OCI-LY3 (cell line): Measurements from ENCODE around the gene PADI2.

Source experiments
- H2AFZ ChIP-seq: fragments of 200-600, 300-600 bp; shearing (Covaris generic); 2 replicates; pipeline ENCODE4 v1.6.0; 2014; ENCODE audit warnings: antibody characterized with exemption, low read depth, low read length
- H3K27ac ChIP-seq: fragments of 200-600, 300-600 bp; sonication (generic); 2 replicates; pipeline ENCODE4 v1.5.1; 2014; ENCODE audit warnings: mild to moderate bottlenecking, low read length, moderate library complexity, mixed read lengths
- H3K27me3 ChIP-seq: fragments of 200-600, 300-600 bp; sonication (generic); 2 replicates; pipeline ENCODE4 v1.6.1; 2014; ENCODE audit warnings: low read depth, low read length, mixed read lengths
- H3K36me3 ChIP-seq: fragments of 200-600, 300-600 bp; sonication (generic); replicated peaks from 2 replicates; pipeline ENCODE3; 2014; ENCODE audit warnings: low read depth, low read length, mixed read lengths
- H3K4me1 ChIP-seq: fragments of 300-600, 200-600 bp; sonication (generic); 2 replicates; pipeline ENCODE4 v1.6.1; 2014; ENCODE audit warnings: low read length, mixed read lengths
- H3K4me2 ChIP-seq: fragments of 200-600, 300-600 bp; sonication (generic); 2 replicates; pipeline ENCODE4 v1.6.1; 2014; ENCODE audit warnings: low read length, mixed read lengths
- H3K4me3 ChIP-seq: fragments of 300-600, 200-600 bp; sonication (generic); 2 replicates; pipeline ENCODE4 v1.5.1; 2014; ENCODE audit warnings: antibody characterized with exemption, mild to moderate bottlenecking, low read length, moderate library complexity
- H3K79me2 ChIP-seq: fragments of 300-600, 200-600 bp; shearing (Covaris generic); 2 replicates; pipeline ENCODE4 v1.6.1; 2014; ENCODE audit warnings: mild to moderate bottlenecking, low read length, mixed read lengths
- H3K9ac ChIP-seq: fragments of 300-600, 200-600 bp; shearing (Covaris generic); 2 replicates; pipeline ENCODE4 v1.6.0; 2014; ENCODE audit warnings: mild to moderate bottlenecking, low read length, moderate library complexity
- H3K9me3 ChIP-seq: fragments of 200-600, 300-600 bp; shearing (Covaris generic); 2 replicates; pipeline ENCODE4 v1.6.1; 2014; ENCODE audit warnings: low read length, mixed read lengths; ENCODE audit not compliant: insufficient read depth
- H4K20me1 ChIP-seq: fragments of 200-600, 300-600 bp; sonication (generic); 2 replicates; pipeline ENCODE4 v1.6.1; 2016; ENCODE audit warnings: low read length, mixed read lengths; ENCODE audit not compliant: insufficient read depth
- CTCF ChIP-seq: fragments of 200-600, 300-600 bp; sonication (generic); IDR thresholded peaks from 2 replicates; pipeline ENCODE4 v1.5.1; 2014; ENCODE audit warnings: antibody characterized with exemption, low read length, low read depth
- EZH2phosphoT487 ChIP-seq: fragments of 200-600 bp; shearing (Covaris generic); IDR thresholded peaks from 2 replicates; pipeline ENCODE4 v1.6.1; 2018; ENCODE audit warnings: antibody characterized with exemption, mixed run types, low read depth

PADI2 gene

GRCh38 chr1:17165823-17166222 is 46.6 kb upstream of the PADI2 start:
- H3K36me3 ChIP-seq = no peaks in the 10 kb centered on the region
- H3K27me3 ChIP-seq = no peaks in the 10 kb centered on the region
- no peak for TF ChIP-seq EZH2phosphoT487
- no peak for TF ChIP-seq CTCF

GRCh38 chr1:17163789-17164666 is 44.8 kb upstream of the PADI2 start:
- no peaks in the 10 kb centered on the region for H3K36me3 ChIP-seq
- TF ChIP-seq EZH2phosphoT487 = no peak
- no peak for TF ChIP-seq CTCF
- no peaks in the 10 kb centered on the region for H3K9me3 ChIP-seq
- peaks cover 5% of the 10 kb centered on the region; the same call in 1 of the 2 replicates for H3K4me1 ChIP-seq
- no peaks in the 10 kb centered on the region for H3K79me2 ChIP-seq
- no peak overlapping the region for H3K4me2 ChIP-seq
- no peaks in the 10 kb centered on the region for H3K27me3 ChIP-seq
- no peaks in the 10 kb centered on the region for H4K20me1 ChIP-seq
- H2AFZ ChIP-seq = no peak overlapping the region
- H3K9ac ChIP-seq = no peak overlapping the region
- no peak overlapping the region for H3K4me3 ChIP-seq
- no peak overlapping the region for H3K27ac ChIP-seq

More at GRCh38 chr1:17165823-17166222, 46.6 kb upstream of the PADI2 start:
- Histone ChIP-seq H3K9ac (no peak overlapping the region), H4K20me1 (no peaks in the 10 kb centered on the region), H3K4me2 (no peak overlapping the region), H3K27ac (no peak overlapping the region), H3K9me3 (no peaks in the 10 kb centered on the region), H2AFZ (no peak overlapping the region), H3K79me2 (no peaks in the 10 kb centered on the region), H3K4me3 (no peak overlapping the region), H3K4me1 (peaks cover 5% of the 10 kb centered on the region; the same call in 1 of the 2 replicates)

DNA sequence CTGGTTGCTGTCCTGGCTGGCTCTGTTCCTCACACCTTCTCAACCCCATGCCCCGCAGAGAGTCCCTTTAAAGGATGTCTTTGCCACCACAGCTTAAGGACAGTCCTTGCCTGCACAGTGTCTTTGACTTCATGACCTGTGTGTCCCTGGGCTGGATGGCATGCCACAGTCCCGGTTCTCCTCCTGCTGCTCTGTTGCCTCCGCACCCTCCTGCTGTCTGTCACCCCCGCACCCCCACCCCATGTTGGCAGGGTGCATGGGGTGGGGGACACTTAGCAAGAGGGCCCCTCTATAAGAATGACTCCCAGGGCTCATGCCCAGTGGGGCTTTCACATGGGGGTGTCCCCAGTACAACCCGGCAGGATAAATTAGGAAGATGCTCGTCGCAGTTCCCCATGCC is 44.1 kb upstream of the PADI2 start:
- no peak overlapping the region for H3K27ac ChIP-seq
- H3K79me2 ChIP-seq = no peaks in the 10 kb centered on the region
- H2AFZ ChIP-seq = no peak overlapping the region
- no peaks in the 10 kb centered on the region for H3K27me3 ChIP-seq
- H3K4me2 ChIP-seq = no peak overlapping the region
- H3K36me3 ChIP-seq = no peaks in the 10 kb centered on the region
- TF ChIP-seq CTCF = no peak
- H3K9me3 ChIP-seq = no peaks in the 10 kb centered on the region
- no peaks in the 10 kb centered on the region for H4K20me1 ChIP-seq
- no peak overlapping the region for H3K9ac ChIP-seq
- H3K4me3 ChIP-seq = no peak overlapping the region
- H3K4me1 ChIP-seq = peaks cover 5% of the 10 kb centered on the region; the same call in 1 of the 2 replicates

GRCh38 chr1:17162941-17163340 is 43.7 kb upstream of the PADI2 start:
- Histone ChIP-seq H3K9me3 (no peaks in the 10 kb centered on the region), H3K4me1 (peaks cover 5% of the 10 kb centered on the region; the same call in 1 of the 2 replicates), H3K36me3 (no peaks in the 10 kb centered on the region), H3K4me3 (no peak overlapping the region), H3K27ac (no peak overlapping the region), H4K20me1 (no peaks in the 10 kb centered on the region), H3K9ac (no peak overlapping the region), H3K27me3 (no peaks in the 10 kb centered on the region), H3K79me2 (no peaks in the 10 kb centered on the region), H2AFZ (no peak overlapping the region), H3K4me2 (no peak overlapping the region)
- TF ChIP-seq CTCF = no peak
- TF ChIP-seq EZH2phosphoT487 = no peak
